ENCODE measurements around the gene UNC5A.

The UNC5A gene

DNA sequence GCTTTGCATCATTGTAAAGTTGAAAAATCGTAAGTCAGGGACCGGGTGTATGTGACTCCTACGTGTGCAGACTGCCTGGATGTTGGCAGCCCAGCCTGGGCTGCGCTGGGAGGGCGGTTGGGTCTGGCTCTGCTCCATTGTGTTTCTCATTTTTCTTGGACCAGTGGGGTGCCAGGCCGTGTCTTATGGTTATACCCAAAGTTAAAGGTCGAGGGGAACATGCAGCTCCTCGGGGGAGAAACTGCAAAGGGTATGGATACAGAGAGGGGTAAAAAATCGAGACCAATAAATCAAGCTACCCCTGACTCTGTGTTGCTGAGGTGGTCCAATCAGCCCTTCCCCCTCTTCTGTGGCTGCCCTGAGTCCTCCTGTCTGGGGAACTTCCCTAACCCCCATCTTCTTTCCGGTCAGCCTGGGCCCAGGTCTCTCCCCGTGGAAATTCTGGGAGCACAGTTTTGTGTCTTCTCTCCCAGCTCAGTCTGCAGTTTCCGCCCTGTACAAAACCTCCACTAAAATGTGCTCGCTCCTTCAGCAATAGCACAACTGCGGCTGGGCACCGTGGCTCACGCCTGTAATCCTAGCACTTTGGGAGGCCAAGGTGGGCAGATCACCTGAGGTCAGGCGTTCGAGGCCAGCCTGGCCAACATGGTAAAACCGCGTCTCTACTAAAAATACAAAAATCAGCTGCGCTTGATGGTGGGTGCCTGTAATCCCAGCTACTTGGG is 34.1 kb upstream of the UNC5A start:
- TF ChIP-seq, protein P1, sequence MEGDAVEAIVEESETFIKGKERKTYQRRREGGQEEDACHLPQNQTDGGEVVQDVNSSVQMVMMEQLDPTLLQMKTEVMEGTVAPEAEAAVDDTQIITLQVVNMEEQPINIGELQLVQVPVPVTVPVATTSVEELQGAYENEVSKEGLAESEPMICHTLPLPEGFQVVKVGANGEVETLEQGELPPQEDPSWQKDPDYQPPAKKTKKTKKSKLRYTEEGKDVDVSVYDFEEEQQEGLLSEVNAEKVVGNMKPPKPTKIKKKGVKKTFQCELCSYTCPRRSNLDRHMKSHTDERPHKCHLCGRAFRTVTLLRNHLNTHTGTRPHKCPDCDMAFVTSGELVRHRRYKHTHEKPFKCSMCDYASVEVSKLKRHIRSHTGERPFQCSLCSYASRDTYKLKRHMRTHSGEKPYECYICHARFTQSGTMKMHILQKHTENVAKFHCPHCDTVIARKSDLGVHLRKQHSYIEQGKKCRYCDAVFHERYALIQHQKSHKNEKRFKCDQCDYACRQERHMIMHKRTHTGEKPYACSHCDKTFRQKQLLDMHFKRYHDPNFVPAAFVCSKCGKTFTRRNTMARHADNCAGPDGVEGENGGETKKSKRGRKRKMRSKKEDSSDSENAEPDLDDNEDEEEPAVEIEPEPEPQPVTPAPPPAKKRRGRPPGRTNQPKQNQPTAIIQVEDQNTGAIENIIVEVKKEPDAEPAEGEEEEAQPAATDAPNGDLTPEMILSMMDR (IDR thresholded peaks at IDR 0.05; ENCODE audit: low read depth, low read length, missing control alignments) = no peak
- H3K4me3 ChIP-seq (ENCODE audit: low read depth, low read length) = no peak overlapping the region

DNA sequence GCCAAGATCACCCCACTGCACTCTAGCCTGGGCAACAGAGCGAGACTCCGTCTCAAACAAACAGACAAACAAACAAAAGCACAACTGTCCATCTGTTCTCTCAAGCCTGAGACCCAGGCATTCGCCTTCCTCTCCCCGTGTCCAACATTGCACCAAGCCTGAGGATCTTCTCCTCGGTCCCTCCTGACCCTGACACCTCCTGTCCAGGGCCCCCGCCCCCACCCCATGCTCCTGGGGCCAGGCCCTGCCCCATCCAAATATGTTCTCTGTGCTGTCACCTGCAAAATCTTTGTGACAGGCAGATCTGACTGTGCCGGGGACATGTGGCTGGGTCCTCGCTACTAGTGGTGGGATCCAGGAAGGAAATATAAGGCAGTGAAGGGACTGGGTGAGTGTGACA is 33.4 kb upstream of the UNC5A start:
- DNase-seq (ENCODE audit: low read depth) = no peak
- TF ChIP-seq, protein P1 (IDR thresholded peaks at IDR 0.05; ENCODE audit: low read depth, low read length, missing control alignments) = no peak
- no peak overlapping the region for H3K4me3 ChIP-seq (ENCODE audit: low read depth, low read length)

More for the DNA sequence above, 34.1 kb upstream of the UNC5A start:
- DNase-seq (ENCODE audit: low read depth) = no peak

DNA sequence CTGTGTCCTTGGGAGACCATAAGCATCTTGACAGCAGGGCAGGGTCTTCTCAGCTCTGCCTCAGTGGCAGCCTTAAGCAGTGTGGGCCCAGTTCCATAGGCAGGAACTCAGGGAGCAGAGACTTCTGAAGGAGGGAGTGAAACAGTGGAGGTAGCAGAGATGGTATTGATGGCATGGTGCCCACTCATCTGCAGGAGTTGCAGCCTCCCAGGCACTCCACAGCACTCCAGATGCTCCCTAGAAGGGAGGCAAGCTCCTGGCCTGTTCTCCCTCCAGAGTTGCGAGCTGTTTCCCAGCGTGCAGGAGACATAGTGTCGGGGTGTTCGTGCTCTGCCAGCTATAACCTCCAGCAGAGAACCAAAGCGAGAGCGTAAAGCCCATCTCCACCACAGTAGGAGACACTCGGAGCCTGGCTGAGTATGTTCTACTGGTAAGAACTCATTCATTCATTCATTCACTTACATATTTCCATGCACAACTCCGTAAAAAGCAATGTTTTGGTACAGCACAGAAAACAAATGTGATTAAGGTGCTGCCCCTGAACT is 31.4 kb upstream of the UNC5A start:
- TF ChIP-seq, protein P1 (IDR thresholded peaks at IDR 0.05; ENCODE audit: low read depth, low read length, missing control alignments) = no peak
- DNase-seq (ENCODE audit: low read depth) = no peak
- H3K4me3 ChIP-seq (ENCODE audit: low read depth, low read length) = no peak overlapping the region

DNA sequence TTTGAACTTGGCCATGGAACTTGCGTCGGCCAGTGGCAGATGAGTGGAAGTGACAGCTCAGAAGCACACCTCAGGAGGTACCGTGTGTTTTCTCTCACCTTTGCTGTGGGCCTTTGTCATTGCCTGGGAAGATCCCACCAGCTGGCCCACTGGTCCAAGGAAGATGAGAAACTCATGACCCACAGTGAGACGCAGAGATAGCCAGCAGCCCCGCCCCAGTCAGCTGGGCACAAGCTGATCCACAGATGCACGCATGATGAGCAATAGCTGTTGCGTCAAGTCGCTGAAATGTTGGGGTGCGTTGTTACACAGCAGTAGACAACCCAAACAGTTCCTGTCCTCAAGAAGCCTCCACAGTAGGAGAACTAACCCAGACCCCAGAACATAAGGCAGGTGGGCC is 30.8 kb upstream of the UNC5A start:
- no peak overlapping the region for H3K4me3 ChIP-seq (ENCODE audit: low read depth, low read length)
- TF ChIP-seq, protein P1 (IDR thresholded peaks at IDR 0.05; ENCODE audit: low read depth, low read length, missing control alignments) = no peak
- no peak for DNase-seq (ENCODE audit: low read depth)

DNA sequence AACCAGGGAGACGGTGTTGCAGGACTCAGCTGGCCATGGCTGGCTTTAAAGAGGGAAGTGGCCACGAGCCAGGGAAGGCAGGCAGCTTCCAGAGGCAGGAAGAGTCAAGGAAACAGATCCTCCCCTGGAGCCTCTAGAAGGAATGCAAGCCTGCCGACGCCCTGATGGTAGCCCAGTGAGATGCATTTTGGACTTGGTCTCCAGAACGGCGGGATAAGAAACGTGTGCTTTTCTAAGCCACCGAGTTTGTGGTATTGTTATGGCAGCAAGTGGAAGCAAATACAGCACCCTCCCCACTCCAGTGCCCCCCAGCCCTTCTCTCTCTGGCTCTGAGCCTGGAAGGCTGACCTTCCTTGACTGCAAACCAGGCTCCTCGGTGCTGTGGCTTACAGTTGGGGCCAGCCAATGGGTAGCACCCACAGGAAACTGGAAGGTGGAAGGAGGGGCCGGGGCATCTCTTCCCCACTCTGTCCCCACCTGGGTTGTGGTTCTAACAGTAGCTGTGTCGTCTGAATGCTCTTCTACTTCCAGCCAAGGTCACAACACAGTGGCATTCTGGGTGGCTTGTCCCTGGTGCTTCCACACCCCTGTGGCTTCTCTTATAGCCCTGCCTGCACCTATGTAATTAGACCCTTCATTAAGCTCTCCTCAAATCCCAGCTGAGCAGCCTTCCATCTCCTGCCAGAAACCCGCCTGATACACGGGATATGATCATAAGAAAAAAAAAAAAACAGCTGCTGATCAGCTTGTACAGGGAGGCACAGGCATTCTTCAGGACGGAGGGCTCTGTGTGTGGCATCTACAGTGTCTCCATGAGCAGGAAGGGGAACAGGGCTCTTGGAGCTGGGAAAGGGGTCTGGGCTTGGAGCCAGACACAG is 29.9 kb upstream of the UNC5A start:
- TF ChIP-seq, protein P1 (IDR thresholded peaks at IDR 0.05; ENCODE audit: low read depth, low read length, missing control alignments) = no peak
- no peak for DNase-seq (ENCODE audit: low read depth)
- H3K4me3 ChIP-seq (ENCODE audit: low read depth, low read length) = no peak overlapping the region

DNA sequence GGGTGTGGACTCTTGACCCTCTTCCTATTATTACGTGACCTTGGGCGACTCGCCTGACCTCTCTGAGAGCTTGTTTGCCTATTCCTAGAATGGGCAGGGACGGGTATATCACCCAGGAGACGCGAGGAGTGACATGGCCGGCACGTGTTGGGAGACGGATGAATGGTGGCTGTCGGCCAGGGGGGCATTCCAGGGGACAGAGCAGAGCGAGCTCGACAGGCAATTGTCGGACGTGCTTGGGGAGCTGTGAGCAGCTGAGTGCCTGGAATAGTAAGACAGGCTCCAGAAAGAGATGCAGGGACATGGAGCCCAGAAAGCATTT is 29.3 kb upstream of the UNC5A start:
- no peak overlapping the region for H3K4me3 ChIP-seq (ENCODE audit: low read depth, low read length)
- no peak for DNase-seq (ENCODE audit: low read depth)
- TF ChIP-seq, protein P1 (IDR thresholded peaks at IDR 0.05; ENCODE audit: low read depth, low read length, missing control alignments) = no peak
